OCI-LY1 (cell line): ENCODE measurements around the gene NSFL1C.
A peak's percentile ranks its signal among the peaks of the same experiment; 100 is the strongest.

Source experiments
- H2AFZ ChIP-seq: fragments of 200-600 bp; sonication (generic), shearing (Covaris generic); 2 replicates; pipeline ENCODE4 v1.6.0; 2014; ENCODE audit warnings: antibody characterized with exemption, mild to moderate bottlenecking, low read length
- H3F3A ChIP-seq: fragments of 200-600 bp; sonication (generic), shearing (Covaris generic); 2 replicates; pipeline ENCODE4 v1.6.0; 2014; ENCODE audit warnings: mild to moderate bottlenecking, antibody characterized with exemption, low read length, moderate library complexity; ENCODE audit not compliant: insufficient read depth
- H3K27ac ChIP-seq: fragments of 200-600 bp; sonication (generic); 2 replicates; pipeline ENCODE4 v1.5.1; 2014; ENCODE audit warnings: low read length, mixed run types, mild to moderate bottlenecking, low read depth; ENCODE audit not compliant: poor library complexity, severe bottlenecking
- H3K27me3 ChIP-seq: fragments of 200-600 bp; sonication (generic); 2 replicates; pipeline ENCODE4 v1.6.0; 2014; ENCODE audit warnings: antibody characterized with exemption, mild to moderate bottlenecking, low read length, moderate library complexity; ENCODE audit not compliant: insufficient read depth
- H3K36me3 ChIP-seq: fragments of 200-600 bp; sonication (generic); 2 replicates; pipeline ENCODE4 v1.6.1; 2014; ENCODE audit warnings: mild to moderate bottlenecking, antibody characterized with exemption, low read length, moderate library complexity, mixed read lengths; ENCODE audit not compliant: insufficient read depth
- H3K4me1 ChIP-seq: fragments of 200-600 bp; sonication (generic); 2 replicates; pipeline ENCODE4 v1.5.1; 2014; ENCODE audit warnings: mild to moderate bottlenecking, low read length, moderate library complexity; ENCODE audit not compliant: insufficient read depth, severe bottlenecking
- H3K4me2 ChIP-seq: fragments of 200-600 bp; sonication (generic), shearing (Covaris generic); 2 replicates; pipeline ENCODE4 v1.6.1; 2014; ENCODE audit warnings: low read length
- H3K4me3 ChIP-seq: fragments of 200-600 bp; sonication (generic); 2 replicates; pipeline ENCODE4 v1.5.1; 2014; ENCODE audit warnings: low read length, low read depth, mild to moderate bottlenecking, mixed read lengths; ENCODE audit not compliant: poor library complexity, severe bottlenecking
- H3K79me2 ChIP-seq: fragments of 200-600 bp; shearing (Covaris generic); 2 replicates; pipeline ENCODE4 v1.6.1; 2016; ENCODE audit warnings: mixed run types, low read length, mixed read lengths; ENCODE audit not compliant: insufficient read depth
- H3K9ac ChIP-seq: fragments of 200-600 bp; sonication (generic), shearing (Covaris generic); 2 replicates; pipeline ENCODE4 v1.6.1; 2014; ENCODE audit warnings: mild to moderate bottlenecking, low read length, mixed read lengths
- H3K9me2 ChIP-seq: fragments of 200-600 bp; sonication (generic), shearing (Covaris generic); 2 replicates; pipeline ENCODE4 v1.6.1; 2014; ENCODE audit warnings: low read depth, mild to moderate bottlenecking, low read length, mixed read lengths
- H3K9me3 ChIP-seq: fragments of 200-600 bp; shearing (Covaris generic); 2 replicates; pipeline ENCODE4 v1.6.1; 2014; ENCODE audit warnings: low read length, mixed read lengths
- H4K20me1 ChIP-seq: fragments of 200-600 bp; sonication (generic), shearing (Covaris generic); 2 replicates; pipeline ENCODE4 v1.6.0; 2016; ENCODE audit warnings: mild to moderate bottlenecking, low read length; ENCODE audit not compliant: insufficient read depth
- CTCF ChIP-seq: fragments of 200-600 bp; sonication (generic), shearing (Covaris generic); IDR thresholded peaks from 2 replicates; pipeline ENCODE4 v1.5.1; 2017; ENCODE audit warnings: mild to moderate bottlenecking, antibody characterized with exemption, low read length, moderate library complexity, mixed read lengths
- EZH2 ChIP-seq: fragments of 200-600 bp; sonication (generic), shearing (Covaris generic); IDR thresholded peaks from 2 replicates; pipeline ENCODE4 v1.8.0; 2017; ENCODE audit warnings: borderline replicate concordance, mixed run types, mild to moderate bottlenecking, antibody characterized with exemption, low read length, moderate library complexity, mixed read lengths

Gene NSFL1C

GRCh38 chr20:1465470-1466210 is 1.0 kb downstream of the NSFL1C start:
- TF ChIP-seq CTCF: no peak
- TF ChIP-seq EZH2: no peak
- Histone ChIP-seq H3K4me1 (peaks cover 43% of the 10 kb centered on the region), H3K9me3 (no peaks in the 10 kb centered on the region), H3K27me3 (no peaks in the 10 kb centered on the region), H3K36me3 (peaks cover 38% of the 10 kb centered on the region), H3K9ac (peak overlapping the region; percentile 97), H2AFZ (no peak overlapping the region), H3K4me2 (peak overlapping the region; percentile 98), H3K79me2 (peaks cover 27% of the 10 kb centered on the region), H3K4me3 (peak overlapping the region; percentile 96), H3K9me2 (no peaks in the 10 kb centered on the region), H3K27ac (no peak overlapping the region), H3F3A (no peaks in the 10 kb centered on the region), H4K20me1 (no peaks in the 10 kb centered on the region)

- Histone ChIP-seq H4K20me1 (no peaks in the 10 kb centered on the region), H3F3A (no peaks in the 10 kb centered on the region), H3K9me2 (no peaks in the 10 kb centered on the region), H2AFZ (no peak overlapping the region), H3K27me3 (no peaks in the 10 kb centered on the region), H3K36me3 (peaks cover 54% of the 10 kb centered on the region), H3K9ac (no peak overlapping the region), H3K4me2 (no peak overlapping the region), H3K79me2 (peaks cover 27% of the 10 kb centered on the region), H3K4me1 (peaks cover 43% of the 10 kb centered on the region), H3K4me3 (no peak overlapping the region), H3K9me3 (no peaks in the 10 kb centered on the region), H3K27ac (no peak overlapping the region)
- TF ChIP-seq EZH2 (no peak), CTCF (no peak)
Measured at GRCh38 chr20:1463971-1464570, 2.6 kb downstream of the NSFL1C start.

- Histone ChIP-seq H4K20me1 (no peaks in the 10 kb centered on the region), H2AFZ (no peak overlapping the region)
Measured at GRCh38 chr20:1462834-1463233, 3.8 kb downstream of the NSFL1C start.

More at GRCh38 chr20:1462834-1463233, 3.8 kb downstream of the NSFL1C start:
- no peak for TF ChIP-seq EZH2
- no peak for TF ChIP-seq CTCF
- Histone ChIP-seq H3K4me3 (no peak overlapping the region), H3K4me2 (no peak overlapping the region), H3K36me3 (peaks cover 60% of the 10 kb centered on the region), H3K27me3 (no peaks in the 10 kb centered on the region), H3K9me3 (no peaks in the 10 kb centered on the region), H3F3A (no peaks in the 10 kb centered on the region), H3K4me1 (peaks cover 43% of the 10 kb centered on the region), H3K9me2 (no peaks in the 10 kb centered on the region), H3K9ac (no peak overlapping the region), H3K27ac (no peak overlapping the region), H3K79me2 (peaks cover 27% of the 10 kb centered on the region)
